ENCODE data around the gene KIF26B. TPM values are rescaled to one million over a fixed set of nuclear protein-coding genes. Genes with fewer than 3 reads are reported as not detected.

Gene KIF26B
- total RNA-seq, 1 experiment from 2014 or later: 1.2 TPM

GRCh38 chr1:245209658-245210435 is 55.1 kb downstream of the KIF26B start (continued):
- TF ChIP-seq E2F1 (CRISPR knock-in tag; IDR thresholded peaks at IDR 0.05): no peak

- Mint-ChIP-seq H3K4me1 (peaks cover 14% of the 10 kb centered on the region), H3K4me3 (no peak overlapping the region), H3K27ac (no peak overlapping the region), H3K9me3 (peaks cover 18% of the 10 kb centered on the region), H3K36me3 (peaks cover 17% of the 10 kb centered on the region), H3K27me3 (ENCODE audit: low read depth) (peaks cover 11% of the 10 kb centered on the region)
- ChIA-PET POLR2A (no interaction called here), CTCF (interaction anchor here (0.7 kb wide), 1 partner anchor 175 kb away, joined by 3 read pairs; no protein-coding TSS in a partner anchor)
- DNase-seq (ENCODE audit: low spot score) (no peak), ATAC-seq (no peak)
- TF ChIP-seq USF2 (CRISPR knock-in tag; IDR thresholded peaks at IDR 0.05) (no peak), GRHL2 (CRISPR knock-in tag; IDR thresholded peaks at IDR 0.05; ENCODE audit: insufficient replicate concordance, severe bottlenecking) (no peak), RORB (CRISPR knock-in tag; IDR thresholded peaks at IDR 0.05) (no peak), ZBTB21 (CRISPR knock-in tag; IDR thresholded peaks at IDR 0.05; ENCODE audit: borderline replicate concordance) (no peak), GTF2I (CRISPR knock-in tag; conservative IDR thresholded peaks at IDR 0.05) (0 out of 2 replicates have a peak, but pooled peaks have one; percentile 42), ERG (CRISPR knock-in tag; IDR thresholded peaks at IDR 0.05) (no peak), NFYB (CRISPR knock-in tag; conservative IDR thresholded peaks at IDR 0.05; ENCODE audit: low read depth) (no peak), E2F5 (CRISPR knock-in tag; IDR thresholded peaks at IDR 0.05) (no peak), ZNF121 (CRISPR knock-in tag; IDR thresholded peaks at IDR 0.05) (peak; percentile 92), OVOL2 (CRISPR knock-in tag; IDR thresholded peaks at IDR 0.05; ENCODE audit: borderline replicate concordance) (no peak), MXD4 (CRISPR knock-in tag; IDR thresholded peaks at IDR 0.05; ENCODE audit: borderline replicate concordance) (no peak)
These were observed 56.4 kb downstream of the KIF26B start for GRCh38 chr1:245211035-245211749.

GRCh38 chr1:245211761-245212160 is 57.0 kb downstream of the KIF26B start:
- peaks cover 11% of the 10 kb centered on the region for H3K27me3 Mint-ChIP-seq (ENCODE audit: low read depth)
- H3K4me1 Mint-ChIP-seq: peaks cover 20% of the 10 kb centered on the region
- DNase-seq (ENCODE audit: low spot score) (no peak), ATAC-seq (no peak)
- POLR2A ChIA-PET: no interaction called here
- H3K9me3 Mint-ChIP-seq: peaks cover 13% of the 10 kb centered on the region
- no peak overlapping the region for H3K27ac Mint-ChIP-seq
- peaks cover 13% of the 10 kb centered on the region for H3K36me3 Mint-ChIP-seq
- no peak for TF ChIP-seq FOXP4 (CRISPR knock-in tag; IDR thresholded peaks at IDR 0.05)
- no peak for TF ChIP-seq AR (CRISPR knock-in tag; IDR thresholded peaks at IDR 0.05)
- TF ChIP-seq ELF4 (CRISPR knock-in tag; IDR thresholded peaks at IDR 0.05; ENCODE audit: low read depth): no peak
- no peak for TF ChIP-seq ZNF232 (CRISPR knock-in tag; IDR thresholded peaks at IDR 0.05)
- no peak for TF ChIP-seq USF2 (CRISPR knock-in tag; IDR thresholded peaks at IDR 0.05)
- no peak for TF ChIP-seq FOXJ3 (CRISPR knock-in tag; IDR thresholded peaks at IDR 0.05; ENCODE audit: borderline replicate concordance)
- no peak for TF ChIP-seq MXD4 (CRISPR knock-in tag; IDR thresholded peaks at IDR 0.05; ENCODE audit: borderline replicate concordance)
- CTCF ChIA-PET: no interaction called here
- no peak overlapping the region for H3K4me3 Mint-ChIP-seq
